Measurements from ENCODE around the gene GDF7. TPM values are rescaled to one million over a fixed set of nuclear protein-coding genes. Genes with fewer than 3 reads are reported as not detected.
"Not testable (repeated sequence)": the region's sequence is repeated elsewhere in the genome, so short reads cannot be mapped to it uniquely, and the experiment has no call there.

GDF7 gene
- polyA plus RNA-seq, 3 donors, result not detected

DNA sequence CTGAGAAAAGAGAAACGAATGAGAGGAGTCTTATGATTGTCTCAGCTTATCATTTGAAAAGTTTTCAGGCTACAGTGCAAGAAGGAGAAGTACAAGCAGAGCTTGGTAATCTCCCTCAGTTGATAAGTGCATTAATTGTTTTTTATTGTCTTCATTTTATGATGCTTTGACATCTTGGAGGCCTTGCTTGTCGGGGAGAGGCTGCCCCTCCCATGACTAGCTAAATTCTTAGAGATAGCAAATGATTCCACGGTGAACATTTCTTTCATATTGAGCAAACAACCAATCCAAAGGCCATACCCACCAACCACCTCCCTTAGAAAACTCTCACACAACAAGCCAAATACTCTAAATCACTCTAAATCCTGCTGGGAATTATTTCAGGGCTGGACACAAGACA lies 39.8 kb downstream of the GDF7 start:
- Histone ChIP-seq H3K4me1 (ENCODE audit: control insufficient read depth in 1 of 2, insufficient read depth in 2 of 2, low read length in 2 of 2) (no peaks in the 10 kb centered on the region), H3K4me3 (replicated peaks in 1 of 3; ENCODE audit: low read depth in 2 of 3, low read length in 3 of 3) (no peak overlapping the region), H3K4me2 (replicated peaks; ENCODE audit: extremely low read depth, low read length, poor library complexity, severe bottlenecking) (no peak overlapping the region), H3K27ac (ENCODE audit: low read depth in 1 of 2, low read length in 2 of 2) (no peak overlapping the region), H4K20me1 (ENCODE audit: insufficient read depth, low read length) (no peaks in the 10 kb centered on the region), H3K9ac (ENCODE audit: insufficient read depth, low read length, poor library complexity, severe bottlenecking) (no peak overlapping the region), H3K79me2 (ENCODE audit: insufficient read depth, low read length) (no peaks in the 10 kb centered on the region), H2AFZ (ENCODE audit: insufficient read depth, low read depth, low read length, poor library complexity, severe bottlenecking) (no peak overlapping the region), H3K9me3 (replicated peaks in 1 of 2; ENCODE audit: control insufficient read depth in 1 of 2, insufficient read depth in 1 of 2, low read length in 2 of 2) (no peaks in the 10 kb centered on the region), H3K36me3 (replicated peaks in 1 of 2; ENCODE audit: control insufficient read depth in 1 of 2, insufficient read depth in 2 of 2, low read length in 2 of 2) (no peaks in the 10 kb centered on the region), H3K27me3 (ENCODE audit: control insufficient read depth in 2 of 2, insufficient read depth in 2 of 2, low read length in 2 of 2) (no peaks in the 10 kb centered on the region)
- TF ChIP-seq, protein P1, sequence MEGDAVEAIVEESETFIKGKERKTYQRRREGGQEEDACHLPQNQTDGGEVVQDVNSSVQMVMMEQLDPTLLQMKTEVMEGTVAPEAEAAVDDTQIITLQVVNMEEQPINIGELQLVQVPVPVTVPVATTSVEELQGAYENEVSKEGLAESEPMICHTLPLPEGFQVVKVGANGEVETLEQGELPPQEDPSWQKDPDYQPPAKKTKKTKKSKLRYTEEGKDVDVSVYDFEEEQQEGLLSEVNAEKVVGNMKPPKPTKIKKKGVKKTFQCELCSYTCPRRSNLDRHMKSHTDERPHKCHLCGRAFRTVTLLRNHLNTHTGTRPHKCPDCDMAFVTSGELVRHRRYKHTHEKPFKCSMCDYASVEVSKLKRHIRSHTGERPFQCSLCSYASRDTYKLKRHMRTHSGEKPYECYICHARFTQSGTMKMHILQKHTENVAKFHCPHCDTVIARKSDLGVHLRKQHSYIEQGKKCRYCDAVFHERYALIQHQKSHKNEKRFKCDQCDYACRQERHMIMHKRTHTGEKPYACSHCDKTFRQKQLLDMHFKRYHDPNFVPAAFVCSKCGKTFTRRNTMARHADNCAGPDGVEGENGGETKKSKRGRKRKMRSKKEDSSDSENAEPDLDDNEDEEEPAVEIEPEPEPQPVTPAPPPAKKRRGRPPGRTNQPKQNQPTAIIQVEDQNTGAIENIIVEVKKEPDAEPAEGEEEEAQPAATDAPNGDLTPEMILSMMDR (IDR thresholded peaks at IDR 0.05), result no peak
- H3K9me3 Mint-ChIP-seq, result peaks cover 0 to 6% (median 4%) of the 10 kb centered on the region in 7 donors
- peaks cover 2 to 4% of the 10 kb centered on the region in 2 donors for H3K36me3 Mint-ChIP-seq
- peaks cover 0 to 1% (median 0%) of the 10 kb centered on the region in 3 donors for H3K27me3 Mint-ChIP-seq (ENCODE audit: low read depth in 3 of 3)
- no peaks in the 10 kb centered on the region for H3K4me1 Mint-ChIP-seq
- 97% methylated on average over 3 of the region's 3 CpGs for WGBS (ENCODE audit: insufficient coverage)
- intact Hi-C loops (cut with micrococcal nuclease), result no loop called here
- no peak overlapping the region for H3K4me3 Mint-ChIP-seq
- no peak for DNase-seq
- no peak overlapping the region for H3K27ac Mint-ChIP-seq

GRCh38 chr2:20707601-20708000 lies 40.7 kb downstream of the GDF7 start:
- TF ChIP-seq, protein P1 (IDR thresholded peaks at IDR 0.05), result no peak
- no peak overlapping the region for H3K27ac ChIP-seq (ENCODE audit: low read depth in 1 of 2, low read length in 2 of 2)
- H3K9me3 ChIP-seq (replicated peaks in 1 of 2; ENCODE audit: control insufficient read depth in 1 of 2, insufficient read depth in 1 of 2, low read length in 2 of 2), result no peaks in the 10 kb centered on the region
- H2AFZ ChIP-seq (ENCODE audit: insufficient read depth, low read depth, low read length, poor library complexity, severe bottlenecking), result no peak overlapping the region
- no peak overlapping the region for H3K4me2 ChIP-seq (replicated peaks; ENCODE audit: extremely low read depth, low read length, poor library complexity, severe bottlenecking)
- H3K36me3 ChIP-seq (replicated peaks in 1 of 2; ENCODE audit: control insufficient read depth in 1 of 2, insufficient read depth in 2 of 2, low read length in 2 of 2), result no peaks in the 10 kb centered on the region
- H3K9ac ChIP-seq (ENCODE audit: insufficient read depth, low read length, poor library complexity, severe bottlenecking), result no peak overlapping the region
- H3K4me3 ChIP-seq (replicated peaks in 1 of 3; ENCODE audit: low read depth in 2 of 3, low read length in 3 of 3), result no peak overlapping the region
- H3K79me2 ChIP-seq (ENCODE audit: insufficient read depth, low read length), result no peaks in the 10 kb centered on the region
- DNase-seq, result no peak
- H3K4me1 ChIP-seq (ENCODE audit: control insufficient read depth in 1 of 2, insufficient read depth in 2 of 2, low read length in 2 of 2), result no peaks in the 10 kb centered on the region
- H4K20me1 ChIP-seq (ENCODE audit: insufficient read depth, low read length), result no peaks in the 10 kb centered on the region
- intact Hi-C loops (cut with micrococcal nuclease), result no loop called here
- Mint-ChIP-seq H3K4me1 (no peaks in the 10 kb centered on the region), H3K27ac (no peak overlapping the region), H3K27me3 (ENCODE audit: low read depth in 3 of 3) (peaks cover 0 to 1% (median 0%) of the 10 kb centered on the region in 3 donors), H3K4me3 (no peak overlapping the region), H3K9me3 (peaks cover 0 to 6% (median 4%) of the 10 kb centered on the region in 7 donors), H3K36me3 (peaks cover 2 to 5% of the 10 kb centered on the region in 2 donors)
- WGBS (ENCODE audit: insufficient coverage), result 100% methylated on average over 2 of the region's 4 CpGs
- H3K27me3 ChIP-seq (ENCODE audit: control insufficient read depth in 2 of 2, insufficient read depth in 2 of 2, low read length in 2 of 2), result no peaks in the 10 kb centered on the region

DNA sequence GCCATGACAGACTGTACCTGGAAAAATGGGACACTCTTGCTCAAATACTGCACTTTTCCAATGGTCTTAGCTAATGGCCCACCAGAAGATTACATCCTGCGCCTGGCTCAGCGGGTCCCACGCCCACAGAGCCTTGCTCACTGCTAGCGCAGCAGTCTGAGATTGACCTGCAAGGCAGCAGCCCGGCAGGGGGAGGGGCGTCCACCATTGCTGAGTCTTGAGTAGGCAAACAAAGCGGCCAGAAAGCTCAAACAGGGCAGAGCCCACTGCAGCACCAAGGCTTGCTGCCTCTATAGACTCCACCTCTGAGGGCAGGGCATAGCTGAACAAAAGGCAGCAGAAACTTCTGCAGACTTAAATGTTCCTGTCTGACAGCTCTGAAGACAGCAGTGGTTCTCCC lies 44.7 kb downstream of the GDF7 start:
- H4K20me1 ChIP-seq (ENCODE audit: insufficient read depth, low read length); H3K27me3 Mint-ChIP-seq (ENCODE audit: low read depth in 3 of 3); H3K4me3 ChIP-seq (replicated peaks in 1 of 3; ENCODE audit: low read depth in 2 of 3, low read length in 3 of 3); H3K9ac ChIP-seq (ENCODE audit: insufficient read depth, low read length, poor library complexity, severe bottlenecking); H3K27me3 ChIP-seq (ENCODE audit: control insufficient read depth in 2 of 2, insufficient read depth in 2 of 2, low read length in 2 of 2); DNase-seq; H3K9me3 ChIP-seq (replicated peaks in 1 of 2; ENCODE audit: control insufficient read depth in 1 of 2, insufficient read depth in 1 of 2, low read length in 2 of 2); intact Hi-C loops (cut with micrococcal nuclease); H2AFZ ChIP-seq (ENCODE audit: insufficient read depth, low read depth, low read length, poor library complexity, severe bottlenecking); H3K36me3 ChIP-seq (replicated peaks in 1 of 2; ENCODE audit: control insufficient read depth in 1 of 2, insufficient read depth in 2 of 2, low read length in 2 of 2); H3K4me1 ChIP-seq (ENCODE audit: control insufficient read depth in 1 of 2, insufficient read depth in 2 of 2, low read length in 2 of 2); H3K4me1 Mint-ChIP-seq; H3K4me3 Mint-ChIP-seq; H3K79me2 ChIP-seq (ENCODE audit: insufficient read depth, low read length); H3K27ac ChIP-seq (ENCODE audit: low read depth in 1 of 2, low read length in 2 of 2); H3K36me3 Mint-ChIP-seq; H3K4me2 ChIP-seq (replicated peaks; ENCODE audit: extremely low read depth, low read length, poor library complexity, severe bottlenecking): not testable (repeated sequence)
- 95% methylated on average over 7 of the region's 7 CpGs for WGBS (ENCODE audit: insufficient coverage)
- H3K27ac Mint-ChIP-seq, result peak overlapping the region in 1 of 7 donors; percentile 20
- peaks cover 0 to 12% (median 6%) of the 10 kb centered on the region in 7 donors for H3K9me3 Mint-ChIP-seq

Measured in CD14-positive monocyte (primary cell).